ENCODE data around the gene DCP2.

The DCP2 gene

DNA sequence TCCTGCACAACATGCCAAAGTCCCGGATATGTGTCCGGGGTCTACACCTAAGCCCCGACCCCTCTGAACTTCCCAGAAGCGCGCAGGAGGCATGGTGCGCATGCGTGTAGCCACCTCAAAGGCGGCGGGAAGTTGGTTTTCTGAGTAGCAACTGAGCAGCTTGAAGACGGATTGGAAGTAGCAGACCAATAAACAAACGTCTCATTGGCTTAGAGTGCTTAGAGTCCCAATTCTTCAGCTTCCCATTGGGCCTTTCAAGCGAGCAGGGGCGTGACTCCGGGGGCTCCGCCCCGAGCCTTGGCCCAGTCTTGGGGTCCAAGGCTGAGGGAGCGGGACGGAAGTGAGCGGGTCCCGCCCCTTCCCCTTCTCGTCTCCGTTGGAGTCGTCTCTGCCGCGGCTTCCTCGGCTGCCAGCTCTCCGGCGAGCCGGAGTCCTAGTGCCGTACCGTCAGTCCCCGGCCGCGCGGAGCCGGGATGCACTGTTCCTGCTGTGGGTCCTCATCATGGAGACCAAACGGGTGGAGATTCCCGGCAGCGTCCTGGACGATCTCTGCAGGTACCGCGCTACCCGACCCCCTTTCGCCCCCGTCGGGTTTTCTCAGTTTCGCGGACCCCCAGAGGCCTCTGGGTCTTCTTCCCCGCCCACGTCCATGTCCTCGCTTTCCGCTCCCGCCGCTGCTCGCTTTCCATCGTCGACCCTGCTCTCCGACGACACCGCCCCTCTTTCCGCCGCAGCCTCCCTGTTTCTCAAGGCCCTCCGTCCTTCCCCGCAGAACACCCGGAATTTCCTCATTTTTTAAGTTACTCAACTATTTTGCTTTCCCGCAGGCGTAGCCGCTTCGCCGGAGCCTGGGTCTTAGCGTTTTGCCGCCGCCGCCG is at the start of gene DCP2:
DCP2 (plus strand) TSS at position 367 of the 878 bp plus-strand sequence; CDS start at position 503, 136 bp downstream.
- Histone ChIP-seq H3K27ac (ENCODE audit: low read length) (peak within 1 kb of the TSS; percentile 96), H3K36me3 (ENCODE audit: control insufficient read depth, low read depth, low read length) (peaks cover 3% of the 10 kb centered on the region), H3K9ac (ENCODE audit: low read length) (peak within 1 kb of the TSS; percentile 86), H3K4me3 (ENCODE audit: low read length) (peak within 1 kb of the TSS; percentile 83), H3K27me3 (ENCODE audit: control insufficient read depth, insufficient read depth, low read length) (no peaks in the 10 kb centered on the region), H3K9me3 (ENCODE audit: control insufficient read depth, low read depth, low read length) (no peaks in the 10 kb centered on the region), H3K4me1 (ENCODE audit: control insufficient read depth, low read depth, low read length) (peaks cover 16% of the 10 kb centered on the region)

DNA sequence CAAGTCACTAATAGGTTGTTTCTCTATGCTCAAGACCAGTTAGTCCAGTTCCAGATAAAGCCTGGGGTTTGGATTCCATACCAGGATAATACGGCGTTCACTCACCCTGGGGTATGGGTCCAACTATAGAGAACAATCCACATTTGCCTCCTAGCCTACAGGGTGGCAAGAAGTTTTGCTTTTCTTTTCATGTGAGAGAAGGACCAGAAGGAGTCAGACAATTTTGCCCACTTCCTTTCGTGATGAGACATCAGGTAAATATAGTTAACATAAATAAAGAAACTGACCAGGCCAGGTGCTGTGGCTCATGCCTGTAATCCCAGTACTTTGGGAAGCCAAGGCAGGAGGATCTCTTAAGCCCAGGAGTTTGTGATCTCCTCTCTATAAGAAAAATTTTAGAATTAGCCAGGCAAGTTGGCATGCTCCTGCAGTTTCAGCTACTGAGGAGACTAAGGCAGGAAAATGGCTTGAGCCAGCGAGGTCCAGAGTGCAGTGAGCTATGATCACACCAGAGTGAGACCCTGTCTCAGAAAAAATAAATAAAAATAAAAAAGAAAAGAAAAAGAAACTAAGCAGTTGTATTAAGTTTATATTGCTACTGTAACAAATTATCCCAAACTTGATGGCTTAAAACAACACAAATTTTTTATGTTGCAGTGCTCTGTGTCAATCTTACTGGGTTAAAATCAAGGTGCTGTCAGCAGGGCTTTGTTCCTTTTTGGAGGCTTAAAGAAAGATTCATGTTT is 47.1 kb upstream of the DCP2 start:
- no peak overlapping the region for H3K9ac ChIP-seq (ENCODE audit: low read length)
- H3K4me1 ChIP-seq (ENCODE audit: control insufficient read depth, low read depth, low read length), result no peaks in the 10 kb centered on the region
- H3K36me3 ChIP-seq (ENCODE audit: control insufficient read depth, low read depth, low read length), result no peaks in the 10 kb centered on the region
- H3K4me3 ChIP-seq (ENCODE audit: low read length), result no peak overlapping the region
- H3K27ac ChIP-seq (ENCODE audit: low read length), result no peak overlapping the region
- H3K9me3 ChIP-seq (ENCODE audit: control insufficient read depth, low read depth, low read length), result no peaks in the 10 kb centered on the region
- no peaks in the 10 kb centered on the region for H3K27me3 ChIP-seq (ENCODE audit: control insufficient read depth, insufficient read depth, low read length)

DNA sequence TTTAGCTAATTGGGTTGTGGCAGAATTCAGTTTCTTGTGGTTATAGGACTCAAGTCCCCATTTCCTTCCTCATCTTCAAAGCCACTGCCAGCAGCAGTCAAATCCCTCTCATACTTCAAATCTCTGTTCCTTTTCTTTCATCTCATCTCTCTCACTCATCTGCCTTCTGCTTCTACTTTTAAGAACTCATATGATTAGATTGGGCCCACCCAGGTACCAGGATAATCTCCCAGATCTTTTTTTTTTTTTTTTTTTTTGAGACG is 46.6 kb upstream of the DCP2 start:
- H3K27ac ChIP-seq (ENCODE audit: low read length), result no peak overlapping the region
- H3K4me3 ChIP-seq (ENCODE audit: low read length), result no peak overlapping the region
- H3K4me1 ChIP-seq (ENCODE audit: control insufficient read depth, low read depth, low read length), result no peaks in the 10 kb centered on the region
- no peak overlapping the region for H3K9ac ChIP-seq (ENCODE audit: low read length)
- H3K36me3 ChIP-seq (ENCODE audit: control insufficient read depth, low read depth, low read length), result no peaks in the 10 kb centered on the region
- no peaks in the 10 kb centered on the region for H3K9me3 ChIP-seq (ENCODE audit: control insufficient read depth, low read depth, low read length)
- H3K27me3 ChIP-seq (ENCODE audit: control insufficient read depth, insufficient read depth, low read length), result no peaks in the 10 kb centered on the region

DNA sequence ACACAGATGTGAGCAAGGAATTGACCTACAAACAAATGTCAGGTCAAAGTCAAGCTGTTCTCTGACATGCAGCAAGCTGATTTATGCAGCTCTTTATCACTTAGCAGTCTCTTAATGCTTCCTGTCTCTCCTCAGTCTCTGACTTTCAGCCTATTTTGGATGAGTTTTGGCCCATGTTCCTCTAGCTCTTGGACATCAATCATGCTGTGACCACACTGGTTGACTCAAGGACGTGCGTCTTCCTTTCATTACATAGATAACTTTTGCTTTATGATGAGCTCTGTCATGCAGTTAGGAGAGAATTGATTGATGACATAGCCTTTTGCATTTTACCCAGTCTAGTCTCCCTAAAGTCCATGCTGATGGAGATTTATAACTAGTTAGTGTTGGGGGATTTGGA is 45.1 kb upstream of the DCP2 start:
- Histone ChIP-seq H3K27me3 (ENCODE audit: control insufficient read depth, insufficient read depth, low read length) (no peaks in the 10 kb centered on the region), H3K27ac (ENCODE audit: low read length) (no peak overlapping the region), H3K4me1 (ENCODE audit: control insufficient read depth, low read depth, low read length) (no peaks in the 10 kb centered on the region), H3K4me3 (ENCODE audit: low read length) (no peak overlapping the region), H3K36me3 (ENCODE audit: control insufficient read depth, low read depth, low read length) (no peaks in the 10 kb centered on the region), H3K9me3 (ENCODE audit: control insufficient read depth, low read depth, low read length) (no peaks in the 10 kb centered on the region), H3K9ac (ENCODE audit: low read length) (no peak overlapping the region)

DNA sequence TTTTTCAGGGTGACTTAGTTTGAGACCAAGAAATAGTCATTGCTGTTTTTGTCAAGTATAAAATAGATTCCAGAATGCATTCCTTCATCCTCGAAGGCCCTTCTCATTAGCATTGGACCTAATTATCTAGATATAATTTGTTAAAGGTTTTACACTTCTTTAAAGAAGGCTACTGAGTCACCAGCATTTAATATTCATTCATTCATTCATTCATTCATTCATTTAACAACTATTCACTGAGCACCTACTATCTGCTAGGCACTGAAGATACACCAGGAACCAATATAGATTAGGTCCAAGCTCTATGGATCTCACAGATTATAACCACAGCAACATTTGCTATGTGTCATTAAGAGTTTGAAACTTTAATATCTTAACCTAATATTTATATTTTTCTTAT is 43.5 kb upstream of the DCP2 start:
- no peaks in the 10 kb centered on the region for H3K4me1 ChIP-seq (ENCODE audit: control insufficient read depth, low read depth, low read length)
- no peak overlapping the region for H3K4me3 ChIP-seq (ENCODE audit: low read length)

DNA sequence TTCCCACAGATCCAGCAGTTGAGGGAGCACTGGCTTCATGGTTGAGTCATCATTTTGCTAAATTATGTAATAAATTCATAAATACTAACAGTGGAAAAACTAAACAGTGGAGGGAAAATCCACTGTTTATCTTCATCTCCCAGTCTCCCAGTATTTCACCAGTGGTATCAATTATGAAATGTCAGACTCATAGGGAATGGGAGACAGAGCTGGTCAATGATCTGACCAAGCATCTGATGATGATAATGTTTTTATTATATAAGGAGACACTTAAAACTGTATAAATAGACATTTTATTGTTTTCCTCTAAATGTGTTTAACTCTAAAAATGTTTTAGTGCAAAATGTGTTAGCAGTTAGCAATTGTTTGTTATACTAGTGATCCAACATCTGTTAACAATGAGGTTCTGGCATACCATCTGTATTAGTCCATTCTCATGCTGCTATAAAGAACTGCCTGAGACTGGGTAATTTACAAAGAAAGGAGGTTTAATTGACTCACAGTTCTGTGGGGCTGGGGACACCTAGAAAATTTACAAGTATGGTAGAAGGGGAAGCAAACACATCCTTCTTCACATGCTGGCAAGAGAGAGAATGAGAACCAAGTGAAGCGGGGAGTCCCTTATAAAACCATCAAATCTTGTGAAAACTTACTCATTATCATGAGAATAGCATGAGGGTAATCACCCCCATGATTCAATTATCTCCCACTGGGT is 42.8 kb upstream of the DCP2 start:
- Histone ChIP-seq H3K4me3 (ENCODE audit: low read length) (no peak overlapping the region), H3K36me3 (ENCODE audit: control insufficient read depth, low read depth, low read length) (no peaks in the 10 kb centered on the region), H3K4me1 (ENCODE audit: control insufficient read depth, low read depth, low read length) (no peaks in the 10 kb centered on the region), H3K9me3 (ENCODE audit: control insufficient read depth, low read depth, low read length) (no peaks in the 10 kb centered on the region), H3K9ac (ENCODE audit: low read length) (no peak overlapping the region), H3K27ac (ENCODE audit: low read length) (no peak overlapping the region), H3K27me3 (ENCODE audit: control insufficient read depth, insufficient read depth, low read length) (no peaks in the 10 kb centered on the region)

More for the DNA sequence above, 43.5 kb upstream of the DCP2 start:
- H3K9ac ChIP-seq (ENCODE audit: low read length), result no peak overlapping the region
- H3K27me3 ChIP-seq (ENCODE audit: control insufficient read depth, insufficient read depth, low read length), result no peaks in the 10 kb centered on the region
- H3K27ac ChIP-seq (ENCODE audit: low read length), result no peak overlapping the region
- no peaks in the 10 kb centered on the region for H3K36me3 ChIP-seq (ENCODE audit: control insufficient read depth, low read depth, low read length)
- no peaks in the 10 kb centered on the region for H3K9me3 ChIP-seq (ENCODE audit: control insufficient read depth, low read depth, low read length)

DNA sequence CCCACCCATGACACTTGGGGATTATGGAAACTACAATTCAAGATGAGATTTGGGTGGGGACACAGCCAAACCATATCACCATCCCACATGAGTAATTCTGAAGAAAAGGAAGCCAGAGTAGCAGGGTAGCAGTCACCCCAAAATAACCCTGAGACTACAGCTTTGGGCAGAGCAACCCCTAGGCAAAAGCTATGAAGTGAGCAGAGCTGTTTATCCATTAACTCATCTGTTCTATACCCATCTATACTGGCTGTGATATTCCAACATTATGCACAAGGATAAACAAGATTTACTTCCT is 42.3 kb upstream of the DCP2 start:
- no peaks in the 10 kb centered on the region for H3K36me3 ChIP-seq (ENCODE audit: control insufficient read depth, low read depth, low read length)
- H3K27me3 ChIP-seq (ENCODE audit: control insufficient read depth, insufficient read depth, low read length), result no peaks in the 10 kb centered on the region
- no peak overlapping the region for H3K9ac ChIP-seq (ENCODE audit: low read length)
- H3K27ac ChIP-seq (ENCODE audit: low read length), result no peak overlapping the region
- no peaks in the 10 kb centered on the region for H3K9me3 ChIP-seq (ENCODE audit: control insufficient read depth, low read depth, low read length)
- H3K4me1 ChIP-seq (ENCODE audit: control insufficient read depth, low read depth, low read length), result no peaks in the 10 kb centered on the region
- H3K4me3 ChIP-seq (ENCODE audit: low read length), result no peak overlapping the region

DNA sequence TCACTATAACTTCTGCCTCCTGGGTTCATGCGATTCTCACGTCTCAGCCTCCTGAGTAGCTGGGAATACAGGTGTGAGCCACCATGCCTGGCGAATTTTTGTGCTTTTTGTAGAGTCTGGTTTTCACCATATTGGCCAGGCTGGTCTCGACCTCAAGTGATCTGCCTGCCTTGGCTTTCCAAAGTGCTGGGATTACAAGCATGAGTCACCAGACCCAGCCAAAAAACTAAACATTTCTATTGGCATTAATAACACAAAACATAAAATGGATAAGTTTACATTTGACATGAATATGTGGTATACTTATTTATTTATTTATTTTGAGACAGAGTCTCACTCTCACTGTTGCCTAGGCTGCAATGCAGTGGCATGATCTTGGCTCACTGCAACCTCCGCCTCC is 40.9 kb upstream of the DCP2 start:
- Histone ChIP-seq H3K27ac (ENCODE audit: low read length) (no peak overlapping the region), H3K27me3 (ENCODE audit: control insufficient read depth, insufficient read depth, low read length) (no peaks in the 10 kb centered on the region), H3K9me3 (ENCODE audit: control insufficient read depth, low read depth, low read length) (no peaks in the 10 kb centered on the region), H3K36me3 (ENCODE audit: control insufficient read depth, low read depth, low read length) (no peaks in the 10 kb centered on the region), H3K4me1 (ENCODE audit: control insufficient read depth, low read depth, low read length) (no peaks in the 10 kb centered on the region), H3K4me3 (ENCODE audit: low read length) (no peak overlapping the region), H3K9ac (ENCODE audit: low read length) (no peak overlapping the region)

DNA sequence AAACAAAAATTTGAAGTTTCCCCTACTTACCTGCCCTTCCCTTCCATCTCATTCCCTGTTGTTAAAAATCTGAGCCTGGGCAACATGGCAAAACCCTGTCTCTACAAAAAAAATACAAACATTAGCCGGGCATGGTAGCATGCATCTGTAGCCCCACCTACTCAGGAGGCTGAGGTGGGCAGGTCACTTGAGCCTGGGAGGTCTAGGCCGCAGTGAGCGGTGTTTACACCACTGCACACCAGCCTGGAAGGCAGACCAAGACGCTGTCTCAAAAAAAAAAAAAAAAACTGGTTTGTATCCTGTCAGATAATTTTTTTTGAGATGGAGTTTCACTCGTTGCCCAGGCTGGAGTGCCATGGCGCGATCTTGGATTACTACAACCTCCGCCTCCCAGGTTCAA is 38.3 kb upstream of the DCP2 start:
- Histone ChIP-seq H3K27me3 (ENCODE audit: control insufficient read depth, insufficient read depth, low read length) (no peaks in the 10 kb centered on the region), H3K4me3 (ENCODE audit: low read length) (no peak overlapping the region), H3K27ac (ENCODE audit: low read length) (no peak overlapping the region), H3K9me3 (ENCODE audit: control insufficient read depth, low read depth, low read length) (no peaks in the 10 kb centered on the region), H3K36me3 (ENCODE audit: control insufficient read depth, low read depth, low read length) (no peaks in the 10 kb centered on the region), H3K4me1 (ENCODE audit: control insufficient read depth, low read depth, low read length) (no peaks in the 10 kb centered on the region), H3K9ac (ENCODE audit: low read length) (no peak overlapping the region)

DNA sequence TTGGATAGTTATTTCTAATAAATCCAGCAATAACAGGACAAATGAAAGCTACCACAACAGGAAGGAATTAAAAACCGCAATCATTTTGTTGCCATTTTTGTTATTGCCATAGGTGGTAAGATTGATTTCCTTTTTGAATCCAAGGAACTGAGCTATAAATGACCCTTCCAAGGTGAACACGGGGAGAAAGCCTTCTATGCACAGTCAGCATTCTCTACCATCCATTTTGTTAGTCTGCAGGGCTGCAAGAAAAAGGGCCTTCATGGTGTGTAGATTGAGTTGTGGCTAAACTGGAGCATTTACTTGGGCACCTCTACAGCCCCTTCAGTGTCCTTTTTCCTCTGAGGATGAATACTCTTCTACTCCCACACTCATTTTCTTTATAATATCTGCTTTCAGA is 35.9 kb upstream of the DCP2 start:
- no peaks in the 10 kb centered on the region for H3K9me3 ChIP-seq (ENCODE audit: control insufficient read depth, low read depth, low read length)
- no peak overlapping the region for H3K4me3 ChIP-seq (ENCODE audit: low read length)
- no peaks in the 10 kb centered on the region for H3K4me1 ChIP-seq (ENCODE audit: control insufficient read depth, low read depth, low read length)
- no peaks in the 10 kb centered on the region for H3K36me3 ChIP-seq (ENCODE audit: control insufficient read depth, low read depth, low read length)
- H3K27ac ChIP-seq (ENCODE audit: low read length), result no peak overlapping the region
- no peak overlapping the region for H3K9ac ChIP-seq (ENCODE audit: low read length)
- H3K27me3 ChIP-seq (ENCODE audit: control insufficient read depth, insufficient read depth, low read length), result no peaks in the 10 kb centered on the region

DNA sequence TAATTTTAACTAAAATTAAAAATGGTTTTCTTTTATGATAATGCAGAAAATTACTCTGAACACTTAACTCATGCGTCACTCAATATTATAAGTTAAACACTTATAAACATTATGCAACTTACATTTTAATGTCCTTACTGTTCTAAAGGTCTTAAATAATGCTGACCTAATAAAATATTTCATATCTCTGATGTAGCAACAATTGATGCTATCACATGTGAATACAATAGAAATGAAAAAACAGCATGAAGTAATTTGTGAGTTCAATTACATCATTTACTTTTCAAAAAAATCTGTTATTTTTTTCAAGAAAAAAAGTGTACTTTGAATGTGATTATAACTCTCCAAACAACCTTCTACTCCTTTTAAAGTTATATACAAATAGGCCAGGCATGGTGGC is 28.1 kb upstream of the DCP2 start:
- no peaks in the 10 kb centered on the region for H3K27me3 ChIP-seq (ENCODE audit: control insufficient read depth, insufficient read depth, low read length)
- H3K4me3 ChIP-seq (ENCODE audit: low read length), result no peak overlapping the region
- H3K4me1 ChIP-seq (ENCODE audit: control insufficient read depth, low read depth, low read length), result no peaks in the 10 kb centered on the region
- H3K36me3 ChIP-seq (ENCODE audit: control insufficient read depth, low read depth, low read length), result no peaks in the 10 kb centered on the region
- H3K9ac ChIP-seq (ENCODE audit: low read length), result no peak overlapping the region
- no peak overlapping the region for H3K27ac ChIP-seq (ENCODE audit: low read length)
- H3K9me3 ChIP-seq (ENCODE audit: control insufficient read depth, low read depth, low read length), result no peaks in the 10 kb centered on the region
